HFFc6 (cell line): ENCODE data around the gene HMCES. TPM values are rescaled to one million over a fixed set of nuclear protein-coding genes. Genes with fewer than 3 reads are reported as not detected.
"Not testable (repeated sequence)": the region's sequence is repeated elsewhere in the genome, so short reads cannot be mapped to it uniquely, and the experiment has no call there.

ENCODE experiments used
- DNase-seq: peaks from one replicate; pipeline ENCODE4 v3.0.0-alpha.2; 2018
- H3K27ac Mint-ChIP-seq: 2 replicates; pipeline ENCODE4 v1.8.0; 2020; ENCODE audit warnings: mild to moderate bottlenecking, mixed read lengths
- H3K27me3 Mint-ChIP-seq: 2 replicates; pipeline ENCODE4 v1.8.0; 2021; ENCODE audit warnings: mild to moderate bottlenecking, moderate library complexity, mixed read lengths; ENCODE audit not compliant: insufficient read depth
- H3K36me3 Mint-ChIP-seq: 2 replicates; pipeline ENCODE4 v1.8.0; 2021; ENCODE audit warnings: low read depth, mixed read lengths
- H3K4me1 Mint-ChIP-seq: 2 replicates; pipeline ENCODE4 v1.8.0; 2020; ENCODE audit warnings: low read depth, mixed read lengths
- H3K4me3 Mint-ChIP-seq: 2 replicates; pipeline ENCODE4 v1.8.0; 2020; ENCODE audit warnings: mild to moderate bottlenecking, moderate library complexity, mixed read lengths
- H3K9me3 Mint-ChIP-seq: 2 replicates; pipeline ENCODE4 v1.8.0; 2020; ENCODE audit warnings: mild to moderate bottlenecking, mixed read lengths
- total RNA-seq, 6 experiments: library from RNA; stranded (reverse); fragmentation: NEBNext Ultra II Directional; extraction: Animal tissue kit (Norgen Biotek cat#: 25700); gene quantifications; 2 replicates in 1 of 6; 3 replicates in 5 of 6; pipeline ENCODE4 v1.2.3, GENCODE V29; 2021
- TF ChIP-seq, protein P1 (sequence below): fragments of 200-600 bp; sonication (generic); IDR thresholded peaks from 2 replicates; pipeline ENCODE4 v1.5.0; 2021; ENCODE audit warnings: antibody characterized with exemption, mild to moderate bottlenecking

HMCES gene
- total RNA-seq, 6 experiments from 2014 or later = 28.3 to 33.9 (median 31.4) TPM

DNA sequence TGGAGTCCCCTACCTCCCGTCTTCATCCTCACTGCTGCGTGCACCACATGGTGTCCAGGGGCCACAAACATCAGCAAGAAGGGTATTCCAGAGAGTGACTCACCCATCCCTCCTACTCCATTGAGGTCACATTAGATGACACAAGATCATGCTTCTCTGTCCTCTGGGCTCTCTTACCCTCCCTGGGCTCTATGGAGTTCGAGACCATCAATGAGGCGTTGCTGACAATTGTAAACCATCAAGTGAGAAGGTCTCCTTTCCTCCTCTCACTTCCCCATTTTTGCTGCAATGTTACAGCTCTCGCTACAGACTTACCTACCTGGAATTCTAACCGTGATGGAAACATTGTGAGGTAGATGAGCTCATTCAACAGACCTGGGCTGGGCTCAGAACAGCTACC, 51.7 kb downstream of the HMCES start:
- Mint-ChIP-seq H3K27ac (no peak overlapping the region), H3K9me3 (no peaks in the 10 kb centered on the region)
- no peak for DNase-seq

DNA sequence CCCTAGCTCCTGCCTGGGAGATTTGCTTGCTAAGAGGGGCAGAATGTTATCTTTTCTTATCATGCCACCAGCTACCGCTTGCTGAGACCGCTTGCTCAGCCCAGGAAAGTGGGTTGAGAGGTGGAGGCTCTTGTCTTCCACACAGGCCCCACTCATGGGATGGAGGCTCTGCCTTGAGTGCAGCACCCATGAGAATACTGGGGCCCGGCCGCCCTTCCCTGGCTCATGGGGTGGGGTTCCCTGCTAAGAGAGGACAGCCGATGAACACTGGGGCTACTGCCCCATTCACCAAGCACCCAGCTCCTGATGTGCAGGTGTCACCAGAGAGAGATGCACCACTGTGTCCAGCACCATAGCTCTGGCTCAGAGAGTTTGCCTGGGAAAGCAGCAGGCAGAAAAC, 55.2 kb downstream of the HMCES start:
- no peaks in the 10 kb centered on the region for H3K9me3 Mint-ChIP-seq
- no peak for DNase-seq
- H3K27me3 Mint-ChIP-seq = peaks cover 8% of the 10 kb centered on the region
- no peaks in the 10 kb centered on the region for H3K36me3 Mint-ChIP-seq
- peaks cover 6% of the 10 kb centered on the region for H3K4me1 Mint-ChIP-seq
- TF ChIP-seq, protein P1, sequence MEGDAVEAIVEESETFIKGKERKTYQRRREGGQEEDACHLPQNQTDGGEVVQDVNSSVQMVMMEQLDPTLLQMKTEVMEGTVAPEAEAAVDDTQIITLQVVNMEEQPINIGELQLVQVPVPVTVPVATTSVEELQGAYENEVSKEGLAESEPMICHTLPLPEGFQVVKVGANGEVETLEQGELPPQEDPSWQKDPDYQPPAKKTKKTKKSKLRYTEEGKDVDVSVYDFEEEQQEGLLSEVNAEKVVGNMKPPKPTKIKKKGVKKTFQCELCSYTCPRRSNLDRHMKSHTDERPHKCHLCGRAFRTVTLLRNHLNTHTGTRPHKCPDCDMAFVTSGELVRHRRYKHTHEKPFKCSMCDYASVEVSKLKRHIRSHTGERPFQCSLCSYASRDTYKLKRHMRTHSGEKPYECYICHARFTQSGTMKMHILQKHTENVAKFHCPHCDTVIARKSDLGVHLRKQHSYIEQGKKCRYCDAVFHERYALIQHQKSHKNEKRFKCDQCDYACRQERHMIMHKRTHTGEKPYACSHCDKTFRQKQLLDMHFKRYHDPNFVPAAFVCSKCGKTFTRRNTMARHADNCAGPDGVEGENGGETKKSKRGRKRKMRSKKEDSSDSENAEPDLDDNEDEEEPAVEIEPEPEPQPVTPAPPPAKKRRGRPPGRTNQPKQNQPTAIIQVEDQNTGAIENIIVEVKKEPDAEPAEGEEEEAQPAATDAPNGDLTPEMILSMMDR = no peak
- H3K27ac Mint-ChIP-seq = no peak overlapping the region
- no peak overlapping the region for H3K4me3 Mint-ChIP-seq

More for the DNA sequence above, 51.7 kb downstream of the HMCES start:
- no peak overlapping the region for H3K4me3 Mint-ChIP-seq
- H3K36me3 Mint-ChIP-seq = no peaks in the 10 kb centered on the region
- TF ChIP-seq, protein P1 = no peak
- peaks cover 6% of the 10 kb centered on the region for H3K4me1 Mint-ChIP-seq
- peaks cover 8% of the 10 kb centered on the region for H3K27me3 Mint-ChIP-seq

GRCh38 chr3:129336093-129336706, 57.5 kb downstream of the HMCES start:
- TF ChIP-seq, protein P1 = no peak
- DNase-seq = no peak

GRCh38 chr3:129337719-129338118, 59.0 kb downstream of the HMCES start:
- H3K4me3 Mint-ChIP-seq, DNase-seq, H3K36me3 Mint-ChIP-seq, H3K27ac Mint-ChIP-seq, H3K4me1 Mint-ChIP-seq, H3K9me3 Mint-ChIP-seq: not testable (repeated sequence)
- H3K27me3 Mint-ChIP-seq = peaks cover 16% of the 10 kb centered on the region

More at GRCh38 chr3:129336093-129336706, 57.5 kb downstream of the HMCES start:
- Mint-ChIP-seq H3K4me1 (no peaks in the 10 kb centered on the region), H3K36me3 (no peaks in the 10 kb centered on the region), H3K4me3 (no peak overlapping the region), H3K9me3 (no peaks in the 10 kb centered on the region), H3K27ac (no peak overlapping the region), H3K27me3 (peaks cover 8% of the 10 kb centered on the region)

- not testable (repeated sequence) for H3K36me3 Mint-ChIP-seq, H3K9me3 Mint-ChIP-seq, H3K4me3 Mint-ChIP-seq, DNase-seq, H3K4me1 Mint-ChIP-seq, H3K27ac Mint-ChIP-seq
- H3K27me3 Mint-ChIP-seq = peaks cover 13% of the 10 kb centered on the region
These were observed 60.5 kb downstream of the HMCES start for GRCh38 chr3:129339186-129339585.

DNA sequence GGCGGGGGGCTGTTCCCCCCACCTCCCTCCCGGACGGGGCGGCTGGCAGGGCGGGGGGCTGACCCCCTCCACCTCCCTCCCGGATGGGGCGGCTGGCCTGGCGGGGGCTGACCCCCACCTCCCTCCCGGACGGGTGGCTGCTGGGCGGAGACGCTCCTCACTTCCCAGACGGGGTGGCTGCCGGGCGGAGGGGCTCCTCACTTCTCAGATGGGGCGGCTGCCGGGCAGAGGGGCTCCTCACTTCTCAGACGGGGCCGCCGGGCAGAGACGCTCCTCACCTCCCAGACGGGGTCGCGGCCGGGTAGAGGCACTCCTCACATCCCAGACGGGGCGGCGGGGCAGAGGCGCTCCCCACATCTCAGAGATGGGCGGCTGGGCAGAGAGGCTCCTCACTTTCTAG, 61.2 kb downstream of the HMCES start:
- not testable (repeated sequence) for H3K36me3 Mint-ChIP-seq, DNase-seq, H3K27ac Mint-ChIP-seq, H3K4me1 Mint-ChIP-seq, H3K4me3 Mint-ChIP-seq, H3K9me3 Mint-ChIP-seq
- peaks cover 14% of the 10 kb centered on the region for H3K27me3 Mint-ChIP-seq

DNA sequence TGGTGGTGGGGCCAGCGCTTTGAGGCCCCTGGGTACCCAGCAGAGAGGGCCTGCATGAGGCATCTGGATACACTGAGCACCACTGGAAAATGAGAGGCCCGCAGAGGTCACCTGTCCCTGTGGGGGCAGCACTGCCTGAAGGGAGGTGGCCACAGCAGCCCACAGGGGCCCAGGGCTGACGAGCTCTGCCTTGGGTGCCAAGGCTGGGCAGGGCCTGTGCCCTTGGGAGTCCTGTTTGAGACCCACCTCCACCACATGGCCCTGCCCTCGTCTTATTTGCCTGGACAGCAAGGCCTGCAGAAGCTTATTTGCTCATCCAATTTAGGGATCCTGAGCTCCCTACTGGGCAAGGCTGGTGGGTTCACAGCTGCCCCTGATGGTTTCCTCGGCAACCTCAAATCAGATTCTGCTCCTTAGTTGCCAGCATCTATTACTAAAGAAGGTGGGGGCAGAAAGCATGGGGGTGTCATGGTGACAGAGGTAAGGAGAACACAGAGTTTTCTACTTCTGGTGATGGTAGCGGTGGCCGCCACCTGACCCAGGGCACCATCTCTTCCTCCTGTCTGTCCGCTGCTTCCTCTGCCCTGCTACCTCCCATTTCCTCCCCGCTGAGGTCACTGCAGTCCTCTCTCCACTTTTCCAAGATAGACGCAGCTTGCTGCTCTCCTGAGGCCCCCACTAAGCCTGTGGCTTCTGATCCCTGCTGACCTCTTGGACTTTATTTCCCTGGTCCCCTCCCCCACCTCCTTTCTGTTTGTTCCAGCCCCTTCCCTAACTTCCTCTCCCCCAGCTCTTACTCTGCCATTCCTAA, 62.9 kb downstream of the HMCES start:
- DNase-seq = no peak
- H3K9me3 Mint-ChIP-seq = no peaks in the 10 kb centered on the region
- no peaks in the 10 kb centered on the region for H3K4me1 Mint-ChIP-seq
- H3K36me3 Mint-ChIP-seq = no peaks in the 10 kb centered on the region
- no peak overlapping the region for H3K4me3 Mint-ChIP-seq
- peaks cover 27% of the 10 kb centered on the region for H3K27me3 Mint-ChIP-seq
- TF ChIP-seq, protein P1 = no peak
- no peak overlapping the region for H3K27ac Mint-ChIP-seq
